ENCODE data around the gene OTUD5.

Gene OTUD5

DNA sequence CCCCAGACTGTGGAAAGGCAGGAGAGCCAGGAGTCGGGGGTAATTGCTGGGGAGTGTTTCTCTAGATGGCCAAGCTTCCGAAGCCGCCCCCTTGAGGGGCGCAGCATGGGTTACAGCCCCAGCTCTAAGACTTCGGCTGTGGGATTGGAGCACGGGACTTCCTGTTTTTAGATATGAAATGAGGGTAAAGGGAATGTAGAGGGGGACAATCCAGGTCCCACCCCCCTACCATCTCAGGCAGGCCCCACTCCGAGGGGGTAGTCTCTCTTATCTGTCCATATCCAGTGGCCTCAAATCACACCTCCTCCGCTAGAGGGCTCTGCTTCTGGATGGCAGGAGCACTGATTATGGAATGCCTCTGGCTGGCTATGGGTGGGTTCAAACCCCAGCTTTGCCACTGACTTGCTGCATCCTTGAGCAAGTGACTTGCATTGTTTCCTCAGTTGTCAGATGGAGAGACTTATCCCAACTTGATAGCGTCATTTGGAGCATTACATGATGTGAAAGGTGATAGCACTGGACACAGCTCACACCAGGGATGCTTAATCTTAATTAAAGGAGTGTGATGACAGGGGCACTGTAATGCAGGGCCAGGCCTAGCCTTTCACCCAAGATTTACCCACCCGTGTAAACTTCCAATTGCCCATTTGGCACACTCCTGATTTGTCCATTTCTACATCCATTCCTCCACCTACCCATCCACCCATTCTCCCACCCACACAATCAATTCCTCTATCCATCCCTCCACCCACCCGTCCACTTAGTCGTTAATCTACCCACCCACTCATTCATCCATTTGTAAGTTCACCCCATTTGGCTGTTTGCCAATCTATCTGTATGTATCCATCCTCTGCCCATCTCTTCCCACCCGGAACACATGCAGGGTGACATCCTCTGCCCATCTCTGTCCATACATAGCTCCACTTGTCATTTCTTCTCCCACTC, 15.1 kb upstream of the OTUD5 start:
- peak; percentile 34 for DNase-seq (ENCODE audit: low spot score)

DNA sequence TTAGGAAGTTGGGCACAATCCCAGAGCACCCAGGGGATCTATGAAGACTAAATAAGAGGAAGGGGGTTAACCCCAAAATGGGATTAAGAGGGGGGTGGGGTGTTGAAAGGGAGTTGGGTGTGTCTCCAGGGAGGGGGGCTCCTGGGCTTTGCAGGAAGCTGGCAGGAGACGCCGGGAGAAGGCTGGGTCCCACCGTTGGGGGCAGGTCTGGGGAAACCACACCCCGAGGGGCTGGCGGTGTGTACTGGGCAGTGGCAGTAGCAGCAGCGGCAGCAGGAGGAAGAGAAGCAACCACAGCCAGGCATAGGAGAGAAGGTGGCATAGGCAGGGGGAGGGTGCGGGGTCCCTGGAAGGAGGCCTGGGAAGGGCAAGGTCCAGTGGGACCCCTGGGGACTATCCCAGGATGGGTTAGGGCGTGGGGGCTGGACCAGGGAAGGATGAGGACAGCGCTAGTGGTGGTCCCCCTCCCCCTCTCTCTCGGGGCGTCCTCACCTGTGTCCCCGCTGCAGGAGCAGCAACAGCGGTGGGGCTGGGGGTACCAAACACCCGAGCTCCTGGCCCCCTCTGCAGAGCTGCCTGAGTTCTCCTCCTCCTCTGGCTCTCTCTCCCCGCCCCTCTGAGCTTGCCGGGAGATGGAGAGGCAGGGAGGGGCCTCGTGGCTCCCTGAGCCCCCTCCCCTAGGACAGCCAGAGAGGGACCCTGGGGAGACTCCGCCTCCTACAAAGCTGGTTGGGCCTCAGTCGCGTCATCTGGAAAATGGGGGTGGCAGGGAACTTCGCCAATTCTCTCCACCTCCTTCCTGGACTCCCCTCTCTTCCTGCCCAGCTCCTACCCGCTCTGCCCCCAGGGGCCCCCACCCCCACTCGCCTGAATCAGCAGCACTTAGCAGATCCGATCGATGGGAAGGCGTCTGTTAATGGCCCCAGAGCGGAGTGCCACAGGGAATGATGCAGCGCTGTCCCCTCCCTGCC, 14.1 kb upstream of the OTUD5 start, which contains the start of gene KCND1:
Gene KCND1 (minus strand): TSS at position 596 of the 971 bp plus-strand sequence. CDS start 1,573 bp downstream, outside the sequence.
- DNase-seq (ENCODE audit: low spot score) = no peak

DNA sequence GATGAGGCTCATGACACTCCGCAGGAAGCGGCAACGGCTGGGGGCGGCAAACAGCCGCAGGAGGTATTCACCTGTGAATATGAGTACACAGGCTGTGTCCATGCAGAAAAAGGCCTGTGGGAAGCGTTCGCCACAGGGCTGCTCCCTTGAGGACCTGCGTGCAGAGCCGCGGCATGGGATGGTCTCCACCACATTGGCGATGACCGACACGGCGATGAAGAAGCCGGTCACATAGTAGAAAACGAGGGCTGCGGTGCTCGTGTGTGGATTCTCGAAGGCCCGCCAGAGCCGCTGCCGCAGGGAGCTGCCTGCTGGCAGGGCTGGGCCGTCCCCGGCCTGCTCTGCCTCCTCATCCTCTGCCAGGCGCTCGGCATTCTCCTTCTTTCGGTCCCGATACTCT, 12.1 kb upstream of the OTUD5 start:
- no peak for DNase-seq (ENCODE audit: low spot score)

DNA sequence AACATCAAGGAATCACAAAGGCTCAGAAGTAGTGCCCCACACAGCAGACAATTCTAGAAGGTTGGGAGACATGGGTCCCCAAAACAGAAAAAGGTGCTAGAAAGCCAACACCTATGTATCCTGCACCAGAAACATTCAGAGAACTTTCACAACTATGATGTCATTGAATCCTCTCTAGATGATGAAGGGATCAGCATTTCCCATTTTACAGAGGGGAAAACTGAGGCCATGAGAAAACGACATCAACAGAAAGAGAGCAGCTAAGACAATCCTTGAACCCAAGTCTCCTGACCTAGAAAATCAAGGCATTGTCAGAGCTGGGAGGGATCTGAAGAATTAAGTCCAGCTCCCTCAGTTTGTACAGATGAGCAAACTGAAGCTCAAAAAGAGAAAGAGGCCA, 11.0 kb upstream of the OTUD5 start:
- no peak for DNase-seq (ENCODE audit: low spot score)

DNA sequence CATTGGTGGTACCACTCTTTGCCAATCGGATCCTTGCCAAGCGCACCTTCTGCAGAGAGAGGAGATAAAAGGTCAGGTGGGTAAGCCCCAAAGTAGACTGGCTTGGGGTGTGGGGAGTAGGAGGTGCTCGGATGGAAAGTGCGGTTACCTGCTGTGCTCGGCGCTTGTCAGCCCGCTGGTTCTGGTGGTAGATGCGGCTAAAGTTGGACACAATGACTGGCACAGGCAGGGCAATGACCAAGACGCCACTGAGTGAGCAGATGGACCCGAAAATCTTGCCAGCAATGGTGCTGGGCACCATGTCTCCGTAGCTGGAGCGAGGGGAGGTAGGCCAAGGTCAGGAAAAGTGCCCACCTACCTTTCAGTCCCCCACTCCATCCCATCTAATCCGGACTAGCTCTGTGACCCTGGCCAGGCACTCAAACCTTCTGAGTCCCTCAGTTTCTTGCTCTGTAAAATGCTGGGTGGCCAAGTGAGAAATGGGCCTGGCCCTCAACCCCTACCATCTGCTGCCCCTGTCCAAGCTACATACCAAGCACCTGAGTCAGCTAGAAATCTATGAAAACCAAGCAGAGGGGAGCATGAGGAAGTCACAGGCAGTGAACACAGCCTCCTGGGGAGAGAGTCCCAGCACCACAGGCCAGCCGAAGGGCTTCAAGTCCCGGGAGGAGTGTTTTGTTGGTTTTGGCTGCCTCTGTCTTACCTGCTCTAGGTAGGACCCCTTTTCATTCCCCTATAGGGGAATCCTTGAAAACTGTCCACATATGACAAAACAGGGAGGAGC, 9.6 kb upstream of the OTUD5 start:
- peak; percentile 44 for DNase-seq (ENCODE audit: low spot score)

DNA sequence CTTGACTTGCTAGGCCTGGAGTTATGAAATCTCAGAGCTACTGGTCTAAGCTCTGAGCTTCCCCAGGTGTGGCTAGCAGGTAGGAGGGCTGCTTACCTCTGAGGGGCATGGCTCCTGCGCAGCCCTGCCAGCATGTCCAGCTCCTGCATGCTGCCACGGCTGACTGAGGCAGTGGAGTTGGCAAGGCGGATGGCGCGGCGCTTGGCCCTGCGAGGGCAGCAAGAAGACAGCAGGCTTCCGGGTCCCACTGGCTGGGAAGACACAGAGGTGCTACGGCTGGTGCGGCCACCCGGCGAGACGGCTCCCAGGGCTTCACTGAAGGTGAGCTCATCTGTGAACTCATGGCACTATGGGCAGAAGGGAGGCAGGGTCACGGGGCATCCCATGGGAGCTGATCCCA, 8.6 kb upstream of the OTUD5 start:
- no peak for DNase-seq (ENCODE audit: low spot score)

DNA sequence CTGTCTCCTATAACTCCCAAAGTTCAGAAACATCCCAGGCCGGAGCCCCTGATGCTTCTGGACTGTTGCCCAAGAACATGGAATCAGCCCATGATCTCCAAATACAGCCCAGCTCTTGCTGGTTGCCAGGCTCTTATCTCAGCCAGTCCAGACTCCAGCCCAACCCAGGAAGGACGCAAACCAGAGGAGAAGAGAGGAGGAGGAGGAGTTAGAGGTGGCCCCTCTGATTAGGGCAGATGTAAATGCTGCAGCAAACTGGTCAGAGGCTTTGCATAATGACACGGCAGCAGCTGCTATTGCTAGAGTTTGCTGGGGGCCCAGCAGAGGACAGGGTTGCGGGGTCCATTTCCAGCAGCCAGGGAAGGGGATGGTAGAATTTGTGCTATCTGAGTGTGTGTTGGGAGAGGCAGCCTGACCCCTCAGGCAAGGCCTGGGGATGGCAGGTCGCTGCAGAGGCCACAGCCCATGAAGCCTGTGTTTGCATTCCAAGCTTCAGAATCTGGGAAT, 4.2 kb upstream of the OTUD5 start:
- no peak for DNase-seq (ENCODE audit: low spot score)

DNA sequence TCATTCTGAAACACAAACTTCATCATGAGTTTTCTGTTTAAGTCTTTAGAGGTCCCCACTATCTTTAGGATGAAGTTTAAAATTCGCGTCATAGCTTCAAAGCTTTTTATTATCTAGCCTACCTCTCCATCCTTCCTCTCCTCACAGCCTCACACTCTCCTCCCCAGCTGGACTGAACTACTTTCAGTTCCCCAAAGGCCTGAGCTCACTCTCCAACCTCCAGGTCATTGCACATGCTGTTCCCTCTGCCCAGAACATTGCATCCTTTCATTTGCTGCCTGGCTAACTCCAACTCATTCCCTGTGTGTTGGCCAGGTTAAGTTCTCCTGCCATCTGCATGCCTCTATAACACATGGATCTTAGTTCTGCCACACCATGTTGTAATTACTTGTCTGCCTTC, 2.9 kb upstream of the OTUD5 start:
- no peak for DNase-seq (ENCODE audit: low spot score)

DNA sequence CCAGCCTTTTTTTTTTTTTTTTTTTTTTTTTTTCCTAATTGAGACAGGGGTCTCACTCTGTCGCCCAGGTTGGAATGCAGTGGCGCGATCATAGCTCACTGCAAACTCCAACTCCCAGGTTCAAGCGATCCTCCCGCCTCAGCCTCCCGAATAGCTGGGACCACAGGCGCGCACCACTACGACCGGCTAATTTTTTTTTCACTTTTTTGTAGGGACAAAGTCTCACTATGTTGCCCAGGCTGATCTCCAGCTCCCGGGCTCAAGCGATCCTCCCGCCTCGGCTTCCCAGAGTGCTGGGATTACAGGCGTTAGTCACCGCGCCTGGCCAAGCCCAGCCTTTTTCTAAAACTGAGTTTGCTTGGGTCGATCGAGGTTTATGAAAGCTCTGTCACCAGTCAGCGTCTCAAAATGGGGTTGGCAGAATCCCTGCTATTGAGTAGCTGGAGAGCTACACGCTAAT, 1.3 kb upstream of the OTUD5 start:
- peak; percentile 50 for DNase-seq (ENCODE audit: low spot score)

DNA sequence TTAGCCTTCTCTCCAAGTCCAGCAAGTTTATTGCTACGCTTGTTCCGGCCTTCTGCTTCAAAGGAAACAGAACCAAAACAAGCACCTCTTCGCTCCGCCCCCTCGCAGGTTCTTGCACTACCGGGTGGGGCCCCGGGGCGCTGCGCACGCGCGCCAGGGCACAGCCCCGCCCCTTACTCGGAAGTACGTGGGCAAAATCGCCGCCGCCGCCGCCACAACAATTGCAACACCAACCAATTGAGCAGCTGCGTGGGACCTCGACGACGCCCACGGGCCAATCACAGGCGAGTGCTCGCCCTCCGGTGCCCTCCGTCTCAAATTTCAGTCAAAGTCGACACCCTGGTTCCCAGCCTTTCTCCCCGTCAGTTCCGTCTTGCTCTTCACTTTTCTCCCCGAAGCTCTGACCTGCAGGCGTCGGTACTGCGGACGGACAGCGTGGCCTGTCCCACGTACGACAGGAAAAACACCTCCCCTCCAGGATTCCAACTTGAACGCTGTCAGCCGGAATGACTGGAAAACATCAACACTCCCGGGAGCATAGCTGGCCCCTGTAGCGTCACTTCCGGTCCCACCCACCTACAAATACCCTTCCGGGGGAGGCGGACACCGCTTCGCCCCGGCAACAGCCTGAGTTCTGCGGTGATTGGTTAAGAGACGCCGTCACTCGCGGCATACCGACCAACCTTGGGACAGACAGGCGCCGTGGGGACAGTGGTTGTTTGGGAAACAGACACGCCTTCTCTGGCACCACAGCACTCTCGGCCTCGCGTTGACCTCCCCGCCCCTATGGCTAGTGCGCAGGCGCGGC, 624 bp upstream of the OTUD5 start:
- peak; percentile 96 for DNase-seq (ENCODE audit: low spot score)

DNA sequence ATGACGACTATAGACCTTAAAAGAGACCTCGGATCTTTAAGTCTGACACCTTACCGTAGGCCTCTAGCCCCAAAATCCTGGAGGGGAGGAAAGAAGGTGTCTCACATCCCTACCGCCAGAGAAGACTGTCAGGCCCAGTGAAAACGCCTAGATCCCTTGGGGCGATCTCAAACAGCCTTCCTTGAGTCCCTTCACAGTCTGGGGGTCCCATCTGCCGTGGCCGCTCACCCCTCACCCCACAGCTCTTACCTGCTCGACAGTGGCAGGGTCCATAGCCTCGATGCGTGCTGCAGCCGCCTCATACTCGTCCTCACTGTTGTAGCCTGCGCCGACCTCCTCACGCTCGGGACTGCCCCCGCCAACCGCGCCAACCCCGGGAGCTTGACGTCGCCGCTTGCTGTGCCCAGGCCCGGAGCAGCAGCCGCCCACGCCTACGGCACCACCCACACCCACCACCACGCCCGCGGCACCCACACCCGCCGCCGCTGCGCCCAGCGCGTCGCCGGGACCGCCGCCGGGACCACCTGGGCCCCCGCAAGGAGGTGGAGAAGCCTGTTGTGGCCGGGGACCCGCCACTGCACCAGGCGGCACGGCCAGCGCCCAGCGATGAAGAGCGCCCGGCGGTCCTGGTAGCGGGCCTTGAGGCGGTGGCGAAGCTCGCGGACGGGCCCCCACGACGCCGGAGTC, 536 bp downstream of the OTUD5 start:
- no peak for DNase-seq (ENCODE audit: low spot score)

DNA sequence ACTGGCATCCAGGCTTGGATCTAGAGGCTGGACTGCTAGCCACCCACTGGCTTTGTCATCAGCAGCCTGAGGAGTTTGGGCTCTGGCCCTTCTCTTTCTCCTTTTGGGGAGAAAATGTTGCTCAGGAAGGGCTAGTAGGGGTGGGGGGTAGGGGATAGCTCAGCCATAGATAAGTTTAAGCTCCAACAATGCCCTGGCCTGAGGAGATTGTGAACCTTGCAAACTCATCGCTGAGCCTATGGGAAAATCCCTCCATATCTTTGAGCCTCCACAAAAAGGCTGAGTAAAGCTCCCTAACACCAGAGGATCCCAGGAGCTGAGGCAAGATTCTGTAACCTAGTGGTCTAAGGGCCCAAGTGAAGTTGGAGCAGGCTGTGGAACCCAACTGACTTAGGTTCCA, 8.8 kb downstream of the OTUD5 start:
- DNase-seq (ENCODE audit: low spot score) = no peak

DNA sequence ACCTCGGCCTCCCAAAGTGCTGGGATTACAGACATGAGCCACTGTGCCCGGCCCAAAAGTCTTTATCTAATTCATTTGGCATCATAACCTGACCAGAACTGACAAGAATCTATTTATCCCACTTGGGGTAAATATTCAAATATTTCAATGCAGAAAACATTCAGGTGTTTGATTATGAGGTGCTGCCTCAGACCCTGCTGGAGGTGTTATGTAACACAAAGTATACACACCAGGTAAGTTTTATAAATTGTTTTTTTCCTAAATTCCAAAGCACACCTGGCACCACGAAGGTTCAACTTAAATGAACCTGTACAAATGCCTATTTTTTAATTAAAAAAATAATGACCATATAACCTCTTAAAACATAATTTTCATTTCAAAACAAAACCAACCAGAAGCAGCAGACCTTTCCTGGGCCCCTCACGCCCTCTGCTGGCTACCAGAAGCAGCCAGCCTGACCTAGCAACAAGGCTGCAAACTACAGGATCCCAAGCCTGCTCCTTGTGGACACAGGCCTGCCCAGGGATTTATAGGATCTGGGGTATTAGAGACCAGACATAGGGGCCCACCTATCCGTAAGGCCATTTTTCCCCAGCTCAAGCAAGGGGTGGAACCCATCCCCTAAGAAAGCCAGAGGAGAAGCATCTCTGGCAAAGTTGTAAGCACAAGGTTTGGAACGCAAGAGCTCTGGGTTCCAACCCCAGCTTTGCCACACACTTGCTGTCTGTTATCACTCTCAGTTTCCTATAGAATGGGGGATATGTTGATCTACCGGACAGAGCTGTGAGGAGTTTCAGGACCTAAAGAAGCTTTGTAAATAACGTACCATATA, 11.7 kb downstream of the OTUD5 start:
- DNase-seq (ENCODE audit: low spot score) = peak; percentile 80

DNA sequence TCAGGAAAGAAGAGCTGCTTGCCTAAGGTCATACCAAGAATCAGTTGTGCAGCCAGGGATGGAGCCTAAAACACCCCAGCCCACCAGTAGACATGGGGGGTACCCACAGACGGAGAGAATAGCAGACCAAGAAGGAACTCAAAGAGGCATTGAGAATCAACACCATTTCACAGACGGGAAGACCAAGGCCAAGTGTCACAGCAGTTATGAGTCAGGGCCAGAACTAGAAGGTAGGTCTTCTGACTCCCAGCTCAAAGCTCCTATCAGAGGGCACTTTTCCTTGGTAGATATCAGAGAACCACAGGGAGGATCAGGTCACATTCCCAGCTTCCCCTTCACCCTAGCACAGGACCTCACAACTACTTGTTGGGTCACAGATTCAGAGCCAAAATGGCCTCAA, 14.5 kb downstream of the OTUD5 start:
- no peak for DNase-seq (ENCODE audit: low spot score)

DNA sequence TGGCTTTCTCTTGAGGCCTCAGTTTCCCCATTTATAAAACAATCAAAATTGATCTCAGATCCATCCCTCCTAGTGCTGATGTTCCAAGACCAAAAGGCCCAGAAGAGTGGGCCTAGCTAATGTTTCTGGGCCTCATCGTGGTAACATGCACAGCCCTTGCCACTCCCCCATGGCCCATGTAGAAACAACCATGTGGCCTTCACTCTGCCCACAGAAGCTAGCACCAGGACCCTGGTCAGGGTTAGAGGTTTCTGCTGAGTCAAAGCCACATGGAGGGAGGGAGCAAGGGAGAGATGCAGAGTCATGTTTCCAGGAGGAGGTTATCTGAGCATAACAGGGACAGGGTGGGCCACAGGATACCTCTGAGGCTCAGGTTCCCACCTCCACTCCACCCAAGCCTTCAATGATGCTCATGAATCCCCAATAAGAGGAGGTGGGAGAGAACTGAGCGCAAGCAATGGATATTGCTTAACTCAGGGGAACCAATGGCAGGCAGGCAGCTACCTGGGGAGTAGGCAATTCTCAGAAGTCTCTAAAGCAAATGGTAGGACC, 16.9 kb downstream of the OTUD5 start:
- DNase-seq (ENCODE audit: low spot score) = no peak

DNA sequence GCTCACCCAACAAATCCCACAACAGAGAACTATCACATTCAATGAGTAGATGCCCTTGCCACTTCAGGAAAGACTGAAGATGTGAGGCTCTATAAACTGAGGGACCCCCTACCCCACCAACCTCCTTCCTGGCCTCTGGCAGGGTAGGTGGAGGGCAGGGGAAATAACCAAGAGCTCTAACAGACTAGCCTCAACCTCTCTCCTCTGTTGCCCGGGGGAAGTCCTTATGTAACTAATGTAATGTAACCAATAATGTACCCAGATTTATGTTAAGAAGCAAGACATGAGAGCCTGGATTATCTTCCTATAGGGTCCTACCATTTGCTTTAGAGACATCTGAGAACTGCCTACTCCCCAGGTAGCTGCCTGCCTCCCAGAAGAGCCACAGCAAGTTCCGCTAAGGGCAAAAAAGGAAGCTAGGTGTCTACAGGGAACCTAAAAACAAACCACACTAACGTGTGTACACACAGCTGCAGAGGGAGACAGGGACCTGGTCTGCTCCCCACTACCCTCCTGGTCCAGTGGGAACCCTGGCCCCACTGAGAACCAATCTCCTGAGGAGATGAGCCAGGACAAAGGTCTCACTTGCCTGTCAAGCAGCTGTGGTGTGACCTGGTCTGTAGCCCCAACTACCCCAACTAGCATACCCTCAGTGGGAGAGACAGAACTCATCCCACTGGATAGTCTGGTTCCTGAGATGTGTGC, 17.7 kb downstream of the OTUD5 start:
- no peak for DNase-seq (ENCODE audit: low spot score)

DNA sequence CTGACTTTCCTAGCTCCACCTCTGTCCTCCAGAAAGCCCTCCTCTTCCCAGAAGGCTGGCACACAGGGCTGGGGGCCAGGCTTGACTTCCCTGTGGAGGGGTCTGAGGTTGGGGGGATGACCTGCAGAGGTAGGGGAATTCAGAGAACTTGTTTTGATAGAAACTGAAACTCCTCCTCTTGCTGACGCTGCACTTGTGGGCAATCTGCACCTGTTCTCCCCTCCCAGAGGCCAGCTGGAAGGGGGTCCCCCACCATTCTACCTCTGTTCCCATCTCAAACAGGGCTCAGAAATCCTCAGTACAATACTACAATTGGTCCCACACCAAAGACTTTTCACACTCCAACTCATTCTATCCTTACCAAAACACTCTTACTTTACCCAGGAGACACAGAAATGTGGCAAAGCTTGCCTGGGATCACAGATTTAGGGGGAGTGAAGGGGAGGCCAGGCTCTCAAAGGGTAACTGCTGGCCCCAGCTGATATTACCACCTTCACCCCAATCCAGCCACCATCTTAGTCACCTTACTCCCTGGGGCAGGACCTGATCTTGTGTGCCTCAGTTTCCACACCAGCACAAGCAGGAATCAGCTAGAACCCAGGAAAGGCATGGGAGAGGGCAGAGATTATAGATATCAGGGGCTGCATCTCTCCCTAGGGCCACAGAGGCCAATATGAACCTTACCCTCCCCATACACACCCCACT, 18.5 kb downstream of the OTUD5 start:
- DNase-seq (ENCODE audit: low spot score) = no peak

Measured in AG08395 (cell line).